HL-60 (cell line): Measurements from ENCODE around the gene SPATA31E1.

Source experiments
- CTCF ChIP-seq: IDR thresholded peaks from one replicate; pipeline ENCODE4 v1.5.1; 2011; ENCODE audit warnings: low read length, control low read depth, inconsistent platforms; ENCODE audit not compliant: insufficient read depth
- GABPA ChIP-seq: IDR thresholded peaks from 2 replicates; pipeline ENCODE4 v1.6.1; 2012; ENCODE audit warnings: low read depth
- REST ChIP-seq: IDR thresholded peaks from 2 replicates; pipeline ENCODE4 v1.6.1; 2012; ENCODE audit warnings: low read depth; ENCODE audit not compliant: insufficient replicate concordance

- TF ChIP-seq GABPA (no peak), CTCF (no peak), REST (no peak)
Measured at GRCh38 chr9:87872079-87872624, 10.5 kb upstream of the SPATA31E1 start.
